SK-N-MC (cell line): ENCODE data around the gene CHST15.

Experiments used
- EZH2 ChIP-seq: fragments of 200-600 bp; sonication (generic); IDR thresholded peaks from one replicate; pipeline ENCODE4 v1.6.1; 2017; ENCODE audit warnings: antibody characterized with exemption
- POLR2AphosphoS5 ChIP-seq: IDR thresholded peaks from 2 replicates; pipeline ENCODE4 v1.6.1; 2012; ENCODE audit warnings: mild to moderate bottlenecking, low read depth, low read length, borderline replicate concordance

- TF ChIP-seq EZH2: no peak
- TF ChIP-seq POLR2AphosphoS5: no peak
Measured at GRCh38 chr10:124010563-124011131, 82.8 kb downstream of the CHST15 start.
